ENCODE results near the gene SRPX. TPM values are rescaled to one million over a fixed set of nuclear protein-coding genes. Genes with fewer than 3 reads are reported as not detected.

SRPX gene
- total RNA-seq, 2 donors from 2014 or later, result 42.5 to 78.4 TPM

GRCh38 chrX:38214551-38215531 lies 5.8 kb downstream of the SRPX start:
- intact Hi-C loops (cut with DNase I), result no loop called here
- TF ChIP-seq POLR2A (IDR thresholded peaks at IDR 0.05) (no peak), CTCF (IDR thresholded peaks at IDR 0.05) (no peak)
- peaks cover 2% of the 10 kb centered on the region for H3K4me1 ChIP-seq
- H3K36me3 ChIP-seq (replicated peaks in 1 of 2; ENCODE audit: insufficient read depth in 1 of 2, low read depth in 2 of 2), result no peaks in the 10 kb centered on the region
- no peak overlapping the region for H3K27ac ChIP-seq
- DNase-seq (no peak), ATAC-seq (no peak)
- no peaks in the 10 kb centered on the region for H3K9me3 ChIP-seq
- WGBS, 2 donors, result 74 to 79% methylated on average over 10 to 11 of the region's 11 CpGs
- H3K27me3 ChIP-seq, result no peaks in the 10 kb centered on the region
- H3K4me3 ChIP-seq, result no peak overlapping the region

GRCh38 chrX:38214044-38214443 lies 6.6 kb downstream of the SRPX start:
- WGBS, 2 donors, result 100% methylated on average over 1 of the region's 1 CpG
- Histone ChIP-seq H3K4me1 (no peaks in the 10 kb centered on the region), H3K4me3 (no peak overlapping the region), H3K36me3 (replicated peaks in 1 of 2; ENCODE audit: insufficient read depth in 1 of 2, low read depth in 2 of 2) (no peaks in the 10 kb centered on the region), H3K27me3 (no peaks in the 10 kb centered on the region), H3K27ac (no peak overlapping the region), H3K9me3 (no peaks in the 10 kb centered on the region)
- DNase-seq, result no peak
- TF ChIP-seq POLR2A (IDR thresholded peaks at IDR 0.05) (no peak), CTCF (IDR thresholded peaks at IDR 0.05) (no peak)
- intact Hi-C loops (cut with DNase I), result no loop called here
- ATAC-seq, result no peak

GRCh38 chrX:38211891-38212635 lies 8.6 kb downstream of the SRPX start:
- no peaks in the 10 kb centered on the region for H3K27me3 ChIP-seq
- no peak overlapping the region for H3K4me3 ChIP-seq
- no peak overlapping the region for H3K27ac ChIP-seq
- TF ChIP-seq CTCF (IDR thresholded peaks at IDR 0.05) (no peak), POLR2A (IDR thresholded peaks at IDR 0.05) (no peak)
- H3K36me3 ChIP-seq (replicated peaks in 1 of 2; ENCODE audit: insufficient read depth in 1 of 2, low read depth in 2 of 2), result no peaks in the 10 kb centered on the region
- intact Hi-C loops (cut with DNase I), result no loop called here
- DNase-seq (no peak), ATAC-seq (no peak)
- no peaks in the 10 kb centered on the region for H3K9me3 ChIP-seq
- no peaks in the 10 kb centered on the region for H3K4me1 ChIP-seq
- WGBS, 2 donors, result 25 to 56% methylated on average over 1 to 3 of the region's 4 CpGs

- H3K27ac ChIP-seq, result no peak overlapping the region
- DNase-seq (no peak), ATAC-seq (no peak)
- H3K9me3 ChIP-seq, result no peaks in the 10 kb centered on the region
- intact Hi-C loops (cut with DNase I), result no loop called here
- H3K4me3 ChIP-seq, result no peak overlapping the region
- H3K27me3 ChIP-seq, result no peaks in the 10 kb centered on the region
- no peaks in the 10 kb centered on the region for H3K4me1 ChIP-seq
- TF ChIP-seq CTCF (IDR thresholded peaks at IDR 0.05), result no peak
- TF ChIP-seq POLR2A (IDR thresholded peaks at IDR 0.05), result no peak
- no peaks in the 10 kb centered on the region for H3K36me3 ChIP-seq (replicated peaks in 1 of 2; ENCODE audit: insufficient read depth in 1 of 2, low read depth in 2 of 2)
- 71 to 84% methylated on average over 3 of the region's 3 CpGs for WGBS, 2 donors
These were observed 14.1 kb downstream of the SRPX start for GRCh38 chrX:38206542-38206941.
